ENCODE measurements around the gene MTREX. TPM values are rescaled to one million over a fixed set of nuclear protein-coding genes. Genes with fewer than 3 reads are reported as not detected.
"Not testable (repeated sequence)": the region's sequence is repeated elsewhere in the genome, so short reads cannot be mapped to it uniquely, and the experiment has no call there.

The MTREX gene
- total RNA-seq, 2 experiments from 2014 or later, result 71.2 to 78.0 TPM

DNA sequence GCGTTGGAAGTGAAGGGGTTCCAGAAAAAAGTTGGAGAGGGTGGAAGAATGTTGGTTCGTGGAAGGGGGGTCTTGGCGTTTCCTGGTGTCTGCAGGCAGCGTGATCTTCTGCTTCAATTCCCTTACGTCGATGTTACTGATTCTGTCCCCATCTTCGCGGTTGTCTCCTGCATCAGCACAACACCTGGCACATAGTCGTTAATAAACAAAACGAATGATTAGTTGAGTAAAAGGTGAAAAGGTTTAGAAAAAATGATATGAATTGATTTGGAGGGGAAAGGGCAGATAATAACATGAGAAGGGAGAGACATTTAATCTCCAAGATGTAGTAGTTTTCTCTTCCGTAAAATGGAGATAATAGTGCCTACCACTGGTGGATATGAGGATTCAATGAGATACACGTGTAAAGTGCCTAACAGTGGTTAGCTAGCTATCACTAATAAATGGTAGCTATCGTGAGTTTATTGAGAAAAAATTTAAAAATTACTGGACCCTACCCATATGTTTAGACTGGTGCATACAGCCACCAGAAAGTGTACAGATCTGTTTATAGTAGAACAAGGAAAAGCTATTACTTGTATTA, 556 bp downstream of the MTREX start:
- Mint-ChIP-seq H3K4me3 (no peak overlapping the region), H3K36me3 (peaks cover 21% of the 10 kb centered on the region), H3K4me1 (peaks cover 24% of the 10 kb centered on the region), H3K9me3 (ENCODE audit: low read depth) (peaks cover 2% of the 10 kb centered on the region), H3K27me3 (no peaks in the 10 kb centered on the region), H3K27ac (no peak overlapping the region)
- ATAC-seq (peak; percentile 9), DNase-seq (peak; percentile 42)
- CTCF ChIA-PET, result interaction anchor here (1.2 to 2.9 kb wide), 4 partner anchors 8 to 74 kb away, joined by 4 to 12 read pairs (median 5); no protein-coding TSS in a partner anchor

DNA sequence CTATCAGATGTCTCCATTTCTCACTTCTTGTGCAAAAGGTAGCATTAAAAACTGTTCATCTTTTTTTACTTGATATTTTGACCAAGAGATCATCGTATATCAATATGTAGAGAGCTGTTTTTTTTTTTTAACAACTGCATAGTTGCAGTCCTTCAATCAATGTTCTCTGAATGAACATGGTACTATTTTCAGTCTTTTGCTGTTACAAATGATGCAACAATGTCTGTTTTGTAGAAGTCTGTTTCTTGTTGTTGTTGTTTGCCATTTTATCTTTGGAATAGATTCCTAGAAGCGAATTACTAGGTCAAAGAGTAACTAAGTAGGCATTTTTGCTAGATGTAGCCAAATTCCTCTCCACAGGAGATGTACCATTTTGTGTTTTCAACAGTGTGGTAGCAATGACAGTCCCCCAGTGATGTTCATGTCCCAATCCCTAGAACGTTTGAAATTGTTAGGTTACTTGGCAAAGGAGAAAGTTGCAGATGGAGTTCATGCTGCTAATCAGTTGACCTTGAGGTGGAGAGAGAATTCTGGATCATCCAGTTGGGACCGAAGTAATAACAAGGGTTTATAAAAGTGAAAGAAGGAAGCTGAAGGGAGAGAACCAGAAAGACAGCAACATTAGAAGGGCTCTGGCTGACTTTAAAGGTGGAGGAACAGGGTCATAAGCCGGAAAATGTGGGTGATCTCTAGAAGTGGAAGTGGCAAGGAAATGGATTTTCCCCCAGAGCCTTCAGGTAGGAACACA, 6.3 kb downstream of the MTREX start:
- DNase-seq, result no peak
- peaks cover 44% of the 10 kb centered on the region for H3K36me3 Mint-ChIP-seq
- CTCF ChIA-PET, result no interaction called here
- peaks cover 33% of the 10 kb centered on the region for H3K4me1 Mint-ChIP-seq
- ATAC-seq, result no peak
- H3K9me3 Mint-ChIP-seq (ENCODE audit: low read depth), result peaks cover 9% of the 10 kb centered on the region
- no peak overlapping the region for H3K4me3 Mint-ChIP-seq
- no peak overlapping the region for H3K27ac Mint-ChIP-seq
- H3K27me3 Mint-ChIP-seq, result no peaks in the 10 kb centered on the region

DNA sequence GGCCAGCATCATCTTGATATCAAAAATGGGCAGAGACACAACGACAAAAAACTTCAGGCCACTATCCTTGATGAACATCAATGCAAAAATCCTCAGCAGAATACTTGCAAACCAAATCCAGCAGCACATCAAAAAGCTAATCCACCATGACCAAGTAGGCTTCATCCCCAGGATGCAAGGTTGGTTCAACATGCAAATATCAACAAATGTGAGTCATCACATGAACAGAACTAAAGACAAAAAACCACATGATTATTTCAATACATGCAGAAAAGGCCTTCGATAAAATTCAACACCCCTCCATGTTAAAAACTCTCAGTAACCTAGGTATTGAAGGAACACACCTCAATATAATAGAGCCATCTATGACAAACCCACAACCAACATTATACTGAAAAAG, 8.5 kb downstream of the MTREX start:
- Mint-ChIP-seq H3K4me1 (peaks cover 28% of the 10 kb centered on the region), H3K27me3 (no peaks in the 10 kb centered on the region), H3K4me3 (no peak overlapping the region), H3K27ac (no peak overlapping the region), H3K9me3 (ENCODE audit: low read depth) (peaks cover 9% of the 10 kb centered on the region), H3K36me3 (peaks cover 43% of the 10 kb centered on the region)
- CTCF ChIA-PET, result interaction anchor here (1.8 kb wide), 1 partner anchor 9 kb away, joined by 5 read pairs; the partner anchor contains the start of genes DHX29 and MTREX
- ATAC-seq (no peak), DNase-seq (no peak)

DNA sequence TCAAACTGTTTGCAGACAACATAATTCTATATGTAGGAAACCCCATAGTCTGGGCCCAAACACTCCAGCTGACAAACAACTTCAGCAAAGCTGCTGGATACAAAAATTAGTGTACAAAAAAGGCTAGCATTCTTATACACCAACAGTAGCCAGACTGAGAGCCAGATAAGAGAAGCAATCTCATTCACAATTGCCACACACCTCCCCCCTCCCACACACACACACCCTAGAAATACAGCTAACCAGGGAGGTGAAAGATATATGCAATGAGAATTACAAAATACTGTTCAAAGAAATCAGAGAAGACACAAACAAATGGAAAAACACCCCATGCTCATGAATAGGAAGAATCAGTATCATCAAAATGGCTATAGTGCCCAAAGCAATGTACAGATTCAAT, 9.0 kb downstream of the MTREX start:
- H3K27me3 Mint-ChIP-seq, result no peaks in the 10 kb centered on the region
- ATAC-seq (no peak), DNase-seq (no peak)
- H3K9me3 Mint-ChIP-seq (ENCODE audit: low read depth), result peaks cover 9% of the 10 kb centered on the region
- H3K36me3 Mint-ChIP-seq, result peaks cover 39% of the 10 kb centered on the region
- H3K4me1 Mint-ChIP-seq, result peaks cover 25% of the 10 kb centered on the region
- H3K27ac Mint-ChIP-seq, result no peak overlapping the region
- CTCF ChIA-PET, result interaction anchor here (1.8 kb wide), 1 partner anchor 9 kb away, joined by 5 read pairs; the partner anchor contains the start of genes DHX29 and MTREX
- no peak overlapping the region for H3K4me3 Mint-ChIP-seq

DNA sequence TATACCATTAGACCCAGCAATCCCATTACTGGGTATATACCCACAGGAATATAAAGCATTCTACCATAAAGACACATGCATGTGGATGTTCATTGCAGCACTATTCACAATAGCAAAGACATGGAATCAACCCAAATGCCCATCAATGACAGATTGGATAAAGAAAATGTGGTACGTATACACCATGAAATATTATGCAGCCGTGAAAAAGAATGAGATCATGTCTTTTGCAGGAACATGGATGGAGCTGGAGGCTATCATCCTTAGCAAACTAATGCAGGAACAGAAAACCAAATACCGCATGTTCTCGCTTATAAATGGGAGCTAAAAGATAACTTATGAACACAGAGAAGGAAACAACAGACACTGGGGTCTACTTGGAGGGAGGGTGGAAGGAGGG, 10.4 kb downstream of the MTREX start:
- DNase-seq; CTCF ChIA-PET; H3K27me3 Mint-ChIP-seq; H3K9me3 Mint-ChIP-seq (ENCODE audit: low read depth); ATAC-seq; H3K4me3 Mint-ChIP-seq; H3K27ac Mint-ChIP-seq: not testable (repeated sequence)
- H3K4me1 Mint-ChIP-seq, result peaks cover 20% of the 10 kb centered on the region
- H3K36me3 Mint-ChIP-seq, result peaks cover 33% of the 10 kb centered on the region

DNA sequence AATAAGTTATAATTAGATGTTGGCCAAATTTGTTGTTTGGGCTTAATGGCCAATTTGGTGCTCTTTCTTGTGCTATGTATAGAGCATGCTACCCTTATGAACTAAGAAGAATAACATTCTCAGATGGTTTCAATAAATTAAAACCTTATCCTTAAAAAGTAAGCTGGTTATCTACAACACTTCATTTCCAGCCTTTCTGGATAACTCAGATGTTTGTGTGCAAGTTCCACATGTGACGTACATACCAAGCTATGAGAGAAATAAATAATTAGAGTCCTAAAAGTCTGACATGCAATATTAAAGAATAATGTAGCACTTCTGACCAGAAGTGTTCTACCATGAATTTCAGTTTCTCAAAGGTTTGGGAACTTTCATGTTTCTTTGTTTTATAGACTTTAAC, 11.7 kb downstream of the MTREX start:
- no peaks in the 10 kb centered on the region for H3K27me3 Mint-ChIP-seq
- peaks cover 6% of the 10 kb centered on the region for H3K9me3 Mint-ChIP-seq (ENCODE audit: low read depth)
- CTCF ChIA-PET, result no interaction called here
- peaks cover 26% of the 10 kb centered on the region for H3K36me3 Mint-ChIP-seq
- DNase-seq (no peak), ATAC-seq (no peak)
- no peak overlapping the region for H3K27ac Mint-ChIP-seq
- no peak overlapping the region for H3K4me3 Mint-ChIP-seq
- H3K4me1 Mint-ChIP-seq, result peaks cover 12% of the 10 kb centered on the region

DNA sequence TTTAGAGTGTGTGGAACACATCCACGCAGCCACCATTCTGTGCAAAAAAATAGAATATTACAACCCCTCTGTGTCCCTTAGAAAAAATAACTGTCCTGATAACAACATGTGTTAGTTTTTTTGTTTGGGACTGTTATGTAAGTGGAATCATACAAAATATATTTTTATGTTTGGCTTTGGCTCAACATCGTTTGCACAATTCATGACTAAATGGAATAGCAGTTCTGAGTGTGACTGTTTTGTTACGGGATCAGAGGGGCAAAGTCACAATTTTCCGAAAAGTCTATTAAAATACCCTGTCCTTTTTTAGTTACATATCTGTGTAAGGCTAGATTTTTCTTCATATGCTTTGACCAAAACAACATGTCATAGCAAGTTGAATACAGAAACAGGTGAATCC, 12.8 kb downstream of the MTREX start:
- H3K4me1 Mint-ChIP-seq, result peaks cover 10% of the 10 kb centered on the region
- no peaks in the 10 kb centered on the region for H3K27me3 Mint-ChIP-seq
- H3K36me3 Mint-ChIP-seq, result peaks cover 25% of the 10 kb centered on the region

DNA sequence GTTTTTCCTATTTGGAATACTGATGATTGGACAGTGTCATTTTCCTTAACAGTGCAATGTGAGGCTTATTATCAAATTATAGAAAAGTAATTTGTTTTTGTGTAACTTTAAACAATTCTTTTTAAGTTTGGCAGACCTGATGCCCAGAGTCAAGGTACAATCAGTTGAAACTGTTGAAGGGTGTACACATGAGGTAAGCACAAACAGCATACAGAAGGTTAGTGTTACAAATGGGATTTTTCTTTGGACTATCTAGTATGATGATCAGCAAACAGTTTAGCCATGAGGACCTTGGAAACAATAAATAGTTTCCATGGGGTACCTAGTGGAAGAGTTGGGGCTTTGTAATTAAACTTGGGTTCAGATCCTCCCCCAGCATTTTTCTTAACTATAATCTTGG, 16.2 kb downstream of the MTREX start:
- Mint-ChIP-seq H3K27ac (no peak overlapping the region), H3K4me1 (peaks cover 18% of the 10 kb centered on the region), H3K9me3 (ENCODE audit: low read depth) (no peaks in the 10 kb centered on the region), H3K36me3 (peaks cover 22% of the 10 kb centered on the region), H3K4me3 (no peak overlapping the region), H3K27me3 (no peaks in the 10 kb centered on the region)
- no peak for DNase-seq
- CTCF ChIA-PET, result interaction anchor here (0.7 to 1.5 kb wide), 3 partner anchors 18 to 607 kb away, joined by 3 to 4 read pairs (median 3); no protein-coding TSS in a partner anchor
- ATAC-seq, result no peak

More for the DNA sequence above, 12.8 kb downstream of the MTREX start:
- Mint-ChIP-seq H3K27ac (no peak overlapping the region), H3K9me3 (ENCODE audit: low read depth) (peaks cover 6% of the 10 kb centered on the region), H3K4me3 (no peak overlapping the region)
- CTCF ChIA-PET, result no interaction called here
- DNase-seq (no peak), ATAC-seq (no peak)

DNA sequence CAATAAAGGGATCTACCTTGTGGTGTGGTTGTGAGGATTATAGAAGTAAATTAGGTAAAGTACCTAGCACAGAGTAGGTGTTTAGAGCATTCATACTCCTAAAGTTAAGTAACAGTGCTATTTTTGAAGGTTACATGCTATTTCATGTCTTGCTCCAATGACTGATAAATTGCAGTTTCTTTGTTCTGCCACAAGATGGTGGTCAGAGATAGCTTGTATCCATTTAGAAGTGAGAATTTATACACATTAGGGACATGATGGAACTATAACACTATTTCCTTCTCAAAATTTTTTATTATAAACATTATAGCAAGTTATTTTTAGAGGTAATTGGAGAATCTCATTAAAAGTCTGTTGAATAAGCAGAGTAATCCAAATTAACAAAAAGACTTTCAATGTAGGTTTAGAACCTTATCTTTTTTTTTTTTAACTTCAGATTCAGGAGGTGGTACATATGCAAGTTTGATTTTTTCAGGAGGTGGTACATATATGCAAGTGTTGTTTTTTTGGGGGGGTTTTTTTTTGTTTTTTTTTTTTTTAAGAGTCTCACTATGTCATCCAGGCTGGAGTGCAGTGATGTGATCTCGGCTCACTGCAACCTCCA, 17.1 kb downstream of the MTREX start:
- peaks cover 18% of the 10 kb centered on the region for H3K4me1 Mint-ChIP-seq
- CTCF ChIA-PET, result interaction anchor here (0.7 to 1.4 kb wide), 4 partner anchors 13 to 608 kb away, joined by 3 to 4 read pairs (median 4); no protein-coding TSS in a partner anchor
- peak; percentile 65 for ATAC-seq
- H3K27ac Mint-ChIP-seq, result no peak overlapping the region
- no peaks in the 10 kb centered on the region for H3K9me3 Mint-ChIP-seq (ENCODE audit: low read depth)
- H3K27me3 Mint-ChIP-seq, result no peaks in the 10 kb centered on the region
- H3K4me3 Mint-ChIP-seq, result no peak overlapping the region
- DNase-seq, result no peak
- peaks cover 25% of the 10 kb centered on the region for H3K36me3 Mint-ChIP-seq

DNA sequence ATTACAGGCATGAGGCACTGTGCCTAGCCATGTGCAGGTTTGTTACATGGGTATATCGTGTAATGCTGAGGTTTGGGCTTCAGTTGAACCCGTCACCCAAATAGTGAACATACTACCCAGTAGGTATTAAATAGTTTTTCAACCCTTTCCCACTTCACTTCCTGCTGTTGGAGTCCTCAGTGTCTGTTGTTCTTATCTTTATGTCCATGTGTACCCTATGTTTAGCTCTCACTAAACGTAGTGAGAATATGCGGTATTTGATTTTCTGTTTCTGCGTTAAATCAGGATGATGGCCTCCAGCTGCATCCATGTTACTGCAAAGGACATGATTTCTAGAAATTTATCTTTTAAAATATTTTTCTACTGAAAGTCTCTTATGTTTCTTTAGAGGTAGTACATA, 17.8 kb downstream of the MTREX start:
- CTCF ChIA-PET, result interaction anchor here (1.4 kb wide), 1 partner anchor 153 kb away, joined by 4 read pairs; no protein-coding TSS in a partner anchor
- no peak for ATAC-seq
- Mint-ChIP-seq H3K27ac (no peak overlapping the region), H3K36me3 (peaks cover 28% of the 10 kb centered on the region), H3K27me3 (no peaks in the 10 kb centered on the region), H3K9me3 (ENCODE audit: low read depth) (no peaks in the 10 kb centered on the region), H3K4me1 (peaks cover 22% of the 10 kb centered on the region), H3K4me3 (no peak overlapping the region)
- DNase-seq, result no peak

DNA sequence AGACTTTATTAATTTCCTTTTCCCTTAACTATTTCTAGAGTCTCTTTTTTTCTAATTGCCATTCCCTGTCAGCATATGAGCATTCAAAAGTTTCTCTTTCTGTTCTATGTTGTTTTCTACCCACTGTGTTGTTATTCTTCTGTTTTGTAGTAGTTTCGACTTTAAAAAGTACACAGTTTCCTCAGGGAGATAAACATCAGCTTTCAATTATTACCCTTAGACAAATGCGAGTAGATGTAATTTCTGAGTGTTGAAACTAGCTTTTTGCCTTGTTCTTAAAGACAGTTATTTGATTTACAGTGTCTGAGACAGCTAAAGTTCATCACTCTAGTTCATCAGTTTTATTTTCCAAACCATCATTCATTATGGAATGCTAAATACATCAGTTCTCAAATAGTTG, 19.5 kb downstream of the MTREX start:
- DNase-seq, result no peak
- CTCF ChIA-PET, result interaction anchor here (1.5 kb wide), 1 partner anchor 365 kb away, joined by 3 read pairs; no protein-coding TSS in a partner anchor
- Mint-ChIP-seq H3K4me3 (no peak overlapping the region), H3K27ac (peak overlapping the region; percentile 66), H3K9me3 (ENCODE audit: low read depth) (no peaks in the 10 kb centered on the region), H3K4me1 (peaks cover 20% of the 10 kb centered on the region), H3K36me3 (peaks cover 38% of the 10 kb centered on the region), H3K27me3 (no peaks in the 10 kb centered on the region)
- ATAC-seq, result no peak

DNA sequence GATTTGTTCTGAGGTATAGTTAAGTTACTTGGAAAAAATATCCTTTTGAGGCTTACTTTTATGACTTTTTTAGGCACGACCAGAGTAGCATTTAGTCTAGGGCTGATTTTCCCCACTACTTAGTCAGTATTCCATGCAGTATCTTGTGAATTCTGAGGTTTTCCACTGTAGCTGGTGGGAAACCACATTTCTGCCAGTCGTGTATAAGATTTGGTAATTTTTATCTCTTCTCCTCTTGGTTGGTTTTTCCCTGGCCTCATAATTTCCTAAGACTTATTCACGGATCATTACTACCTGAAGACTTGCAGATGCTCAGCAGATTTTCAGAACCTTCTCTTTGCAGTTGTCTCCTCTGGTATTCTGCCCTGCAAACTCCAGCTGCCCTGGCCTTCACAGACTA, 23.5 kb downstream of the MTREX start:
- CTCF ChIA-PET, result no interaction called here
- Mint-ChIP-seq H3K27ac (no peak overlapping the region), H3K9me3 (ENCODE audit: low read depth) (no peaks in the 10 kb centered on the region), H3K4me3 (no peak overlapping the region), H3K36me3 (peaks cover 54% of the 10 kb centered on the region), H3K27me3 (no peaks in the 10 kb centered on the region), H3K4me1 (peaks cover 17% of the 10 kb centered on the region)
- DNase-seq, result no peak
- no peak for ATAC-seq

DNA sequence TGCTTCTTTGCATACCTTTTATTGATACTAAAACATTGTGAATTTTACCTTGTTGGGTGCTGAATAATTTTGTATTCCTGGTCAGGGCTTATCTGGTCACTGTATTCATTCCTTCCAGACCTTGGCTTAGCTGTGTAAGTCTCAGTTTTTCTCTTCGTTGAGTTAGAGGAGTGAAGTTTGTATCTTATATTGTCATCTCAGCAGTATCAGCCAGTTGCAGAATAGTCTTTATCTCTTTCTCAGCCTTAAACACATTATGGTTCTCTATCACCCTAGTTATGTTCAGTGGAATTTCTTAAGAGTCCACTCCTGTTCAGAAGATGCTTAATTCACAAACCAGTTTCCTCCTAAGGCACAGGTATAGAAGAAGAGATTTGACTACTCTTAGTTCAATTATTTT, 25.2 kb downstream of the MTREX start:
- Mint-ChIP-seq H3K36me3 (peaks cover 53% of the 10 kb centered on the region), H3K27me3 (no peaks in the 10 kb centered on the region), H3K4me3 (no peak overlapping the region), H3K4me1 (peaks cover 11% of the 10 kb centered on the region), H3K27ac (no peak overlapping the region), H3K9me3 (ENCODE audit: low read depth) (no peaks in the 10 kb centered on the region)
- no peak for ATAC-seq
- CTCF ChIA-PET, result no interaction called here
- no peak for DNase-seq
